NCI-H748 (cell line): ENCODE results near the gene ZNF414.
"Not testable (repeated sequence)": the region's sequence is repeated elsewhere in the genome, so short reads cannot be mapped to it uniquely, and the experiment has no call there.

Experiments used
- DNase-seq: peaks from one replicate; lab custom pipeline; 2025; ENCODE audit not compliant: unreplicated experiment; lab: John Stamatoyannopoulos, UW

The ZNF414 gene

GRCh38 chr19:8518536-8518935 lies 4.6 kb upstream of the ZNF414 start:
- DNase-seq: no peak

- DNase-seq: no peak
Measured at GRCh38 chr19:8517551-8518442, 3.8 kb upstream of the ZNF414 start.

- DNase-seq: no peak
Measured at GRCh38 chr19:8515317-8515716, 1.4 kb upstream of the ZNF414 start.

- not testable (repeated sequence) for DNase-seq
Measured at GRCh38 chr19:8514505-8515009, 590 bp upstream of the ZNF414 start.

- no peak for DNase-seq
Measured at GRCh38 chr19:8513036-8513686, 806 bp downstream of the ZNF414 start.

GRCh38 chr19:8512115-8512967 lies 1.6 kb downstream of the ZNF414 start:
- DNase-seq: no peak

GRCh38 chr19:8511573-8512101 lies 2.3 kb downstream of the ZNF414 start:
- no peak for DNase-seq

GRCh38 chr19:8510589-8511115 lies 3.3 kb downstream of the ZNF414 start:
- no peak for DNase-seq

- DNase-seq: peak; percentile 65
Measured at GRCh38 chr19:8506402-8506957, 7.5 kb downstream of the ZNF414 start.

GRCh38 chr19:8505680-8506401 lies 8.1 kb downstream of the ZNF414 start:
- peak; percentile 66 for DNase-seq

- no peak for DNase-seq
Measured at GRCh38 chr19:8504919-8505318, 9.0 kb downstream of the ZNF414 start.

GRCh38 chr19:8504171-8504570 lies 9.8 kb downstream of the ZNF414 start:
- no peak for DNase-seq

- DNase-seq: no peak
Measured at GRCh38 chr19:8503510-8503909, 10.5 kb downstream of the ZNF414 start.

GRCh38 chr19:8501981-8502380 lies 12.0 kb downstream of the ZNF414 start:
- no peak for DNase-seq

GRCh38 chr19:8501516-8501915 lies 12.5 kb downstream of the ZNF414 start:
- DNase-seq: no peak

- DNase-seq: no peak
Measured at GRCh38 chr19:8500158-8500557, 13.8 kb downstream of the ZNF414 start.

GRCh38 chr19:8499048-8499833 lies 14.7 kb downstream of the ZNF414 start:
- DNase-seq: no peak

GRCh38 chr19:8498295-8498694 lies 15.7 kb downstream of the ZNF414 start:
- DNase-seq: no peak

GRCh38 chr19:8494158-8494557 lies 19.8 kb downstream of the ZNF414 start:
- no peak for DNase-seq
